ENCODE measurements around the gene KAT5.
A peak's percentile ranks its signal among the peaks of the same experiment; 100 is the strongest.
"Not testable (repeated sequence)": the region's sequence is repeated elsewhere in the genome, so short reads cannot be mapped to it uniquely, and the experiment has no call there.

Gene KAT5

DNA sequence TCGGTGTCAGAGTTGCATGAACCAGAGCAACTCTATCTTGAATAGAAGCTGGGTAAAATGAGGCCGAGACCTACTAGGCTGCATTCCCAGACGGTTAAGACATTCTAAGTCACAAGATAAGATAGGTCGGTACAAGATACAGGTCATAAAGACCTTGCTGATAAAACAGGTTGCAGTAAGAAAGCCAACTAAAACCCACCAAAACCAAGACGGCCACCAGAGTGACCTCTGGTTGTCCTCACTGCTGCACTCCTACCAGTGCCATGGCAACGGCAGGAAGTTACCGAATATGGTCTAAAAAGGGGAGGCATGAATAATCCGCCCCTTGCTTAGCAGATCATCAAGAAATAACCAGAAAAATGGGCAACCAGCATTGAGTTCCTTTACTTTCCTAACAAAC, 2.4 kb upstream of the KAT5 start:
- DNase-seq (ENCODE audit: low read depth in 2 of 2), result no peak

DNA sequence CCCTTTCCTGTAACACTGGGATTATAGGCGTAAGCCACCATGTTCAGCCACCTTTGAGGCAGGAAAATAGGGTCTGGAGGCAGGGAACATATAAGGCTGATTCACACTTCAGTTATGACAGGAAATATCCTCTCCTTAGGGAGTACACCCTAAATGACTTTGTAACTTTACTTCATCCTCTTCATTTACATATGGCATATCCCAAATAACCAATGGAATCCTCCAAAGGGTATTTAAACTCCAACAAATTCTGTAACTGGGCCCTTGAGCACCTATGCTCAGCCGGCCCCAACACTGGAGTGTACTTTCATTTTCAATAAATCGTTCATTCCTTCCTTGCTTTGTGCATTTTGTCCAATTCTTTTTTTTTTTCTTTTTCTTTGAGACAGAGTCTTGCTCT, 1.6 kb upstream of the KAT5 start:
- no peak for DNase-seq (ENCODE audit: low read depth in 2 of 2)

DNA sequence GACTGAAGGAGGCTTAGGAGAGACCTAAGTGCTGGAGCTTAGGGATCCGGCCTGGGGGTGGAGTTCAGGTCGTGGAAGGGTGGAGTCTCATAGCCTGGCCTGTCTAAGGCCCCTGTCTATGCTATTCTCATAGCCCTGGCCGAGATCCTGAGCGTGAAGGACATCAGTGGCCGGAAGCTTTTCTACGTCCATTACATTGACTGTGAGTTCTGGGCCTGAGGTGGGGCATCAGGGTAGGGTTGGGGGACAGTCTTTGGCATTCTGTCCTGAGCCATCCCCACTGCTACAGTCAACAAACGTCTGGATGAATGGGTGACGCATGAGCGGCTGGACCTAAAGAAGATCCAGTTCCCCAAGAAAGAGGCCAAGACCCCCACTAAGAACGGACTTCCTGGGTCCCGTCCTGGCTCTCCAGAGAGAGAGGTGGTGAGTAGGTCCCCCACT, 603 bp downstream of the KAT5 start:
- DNase-seq (ENCODE audit: low read depth in 2 of 2), result no peak

GRCh38 chr11:65713212-65713969, 1.3 kb downstream of the KAT5 start:
- DNase-seq (ENCODE audit: low read depth in 2 of 2), result no peak

GRCh38 chr11:65714433-65714832, 2.4 kb downstream of the KAT5 start:
- DNase-seq (ENCODE audit: low read depth in 2 of 2), result no peak

DNA sequence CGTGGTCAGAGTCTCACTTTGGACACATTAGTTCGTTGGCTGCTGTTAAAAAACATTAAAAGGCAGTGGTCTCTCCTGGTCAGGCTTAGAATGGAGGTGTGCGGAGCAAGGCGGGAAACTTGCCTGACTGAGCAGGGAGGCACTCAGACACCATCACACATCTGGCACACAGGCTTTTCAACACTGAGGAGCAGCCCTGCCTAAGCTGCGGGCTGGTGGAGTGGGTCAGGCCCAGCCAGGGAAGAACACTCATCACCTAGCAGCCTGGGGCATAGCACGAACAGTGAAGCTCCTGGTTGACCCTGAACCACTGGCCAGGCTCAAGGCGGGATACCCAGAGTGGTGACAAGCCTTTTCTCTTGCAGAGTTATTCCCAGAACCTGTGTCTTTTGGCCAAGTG, 4.2 kb downstream of the KAT5 start:
- no peak for DNase-seq (ENCODE audit: low read depth in 2 of 2)

DNA sequence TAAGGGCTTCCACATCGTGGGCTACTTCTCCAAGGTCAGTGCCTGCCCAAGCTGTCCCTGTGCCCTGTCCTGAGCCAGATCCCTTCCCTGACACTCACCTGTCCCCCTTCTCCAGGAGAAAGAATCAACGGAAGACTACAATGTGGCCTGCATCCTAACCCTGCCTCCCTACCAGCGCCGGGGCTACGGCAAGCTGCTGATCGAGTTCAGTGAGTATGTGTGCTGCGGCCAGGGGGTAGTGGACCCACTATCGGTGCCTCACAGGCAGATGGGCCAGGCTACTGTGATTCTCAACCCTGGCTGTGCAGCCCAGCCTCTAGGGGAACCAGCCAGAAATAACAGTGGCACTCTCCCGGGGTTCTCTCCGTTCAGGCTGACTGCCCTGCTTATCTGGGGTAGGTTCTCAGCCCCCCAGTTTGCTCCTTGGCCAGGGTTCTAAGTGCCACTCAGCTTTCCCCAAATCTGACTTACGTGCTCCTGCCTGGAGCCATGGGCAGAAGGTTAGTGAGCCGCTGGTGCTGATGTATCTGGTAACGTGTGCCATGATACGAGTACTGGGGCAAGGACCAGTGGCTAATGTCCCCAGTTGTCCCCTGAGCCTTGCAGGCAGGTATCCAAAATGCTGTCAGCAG, 4.8 kb downstream of the KAT5 start:
- DNase-seq (ENCODE audit: low read depth in 2 of 2), result no peak

GRCh38 chr11:65717906-65718305, 5.9 kb downstream of the KAT5 start:
- no peak for DNase-seq (ENCODE audit: low read depth in 2 of 2)

GRCh38 chr11:65718531-65718930, 6.5 kb downstream of the KAT5 start:
- no peak for DNase-seq (ENCODE audit: low read depth in 2 of 2)

DNA sequence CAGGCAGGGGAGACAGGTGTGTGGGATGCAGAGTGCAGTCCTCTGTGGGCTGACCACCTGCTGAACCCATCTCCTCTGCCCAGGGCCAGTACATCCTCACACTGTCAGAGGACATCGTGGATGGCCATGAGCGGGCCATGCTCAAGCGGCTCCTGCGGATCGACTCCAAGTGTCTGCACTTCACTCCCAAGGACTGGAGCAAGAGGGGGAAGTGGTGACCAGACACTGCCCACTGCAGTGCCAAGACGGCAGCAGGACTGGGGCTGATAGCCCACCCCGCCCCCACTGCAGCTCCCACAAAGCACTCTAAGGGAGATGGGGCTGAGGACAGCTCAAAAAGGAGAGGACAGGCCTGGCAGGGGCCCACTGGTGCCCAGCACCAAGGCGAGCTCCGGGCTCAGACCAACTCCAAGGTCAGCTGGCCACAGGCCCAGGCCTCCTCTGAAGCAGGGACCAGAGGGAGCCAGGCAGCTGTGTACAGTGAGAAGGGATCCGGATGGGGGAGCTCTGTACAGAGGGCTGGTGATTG, 7.0 kb downstream of the KAT5 start:
- no peak for DNase-seq (ENCODE audit: low read depth in 2 of 2)

GRCh38 chr11:65719871-65720210, 7.8 kb downstream of the KAT5 start:
- DNase-seq (ENCODE audit: low read depth in 2 of 2), result no peak

GRCh38 chr11:65720211-65720934, 8.3 kb downstream of the KAT5 start, which contains the start of gene RNASEH2C:
TSS of gene RNASEH2C (minus strand) at chr11:65720798. CDS start at chr11:65720758, 40 bp downstream.
- DNase-seq (ENCODE audit: low read depth in 2 of 2), result peak; percentile 42 to 50

DNA sequence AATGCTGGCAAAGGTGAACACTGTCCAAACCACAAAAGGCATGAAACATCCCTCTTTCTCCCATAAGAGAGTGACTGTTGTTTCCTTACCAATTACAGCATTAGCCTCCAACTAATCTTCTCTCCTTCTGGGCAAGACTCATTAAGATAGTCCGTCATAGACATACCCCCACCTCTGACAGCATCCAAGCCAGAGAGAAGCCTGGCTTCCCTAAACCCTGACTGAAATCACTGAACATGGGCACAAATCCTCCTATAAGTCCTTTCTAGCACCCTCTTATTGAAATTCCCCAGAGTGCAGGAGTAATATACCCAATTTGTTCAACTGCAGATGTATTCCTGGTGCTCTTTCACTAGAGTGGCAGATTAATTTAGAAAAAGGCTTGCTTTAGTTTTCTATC, 10.2 kb downstream of the KAT5 start:
- DNase-seq (ENCODE audit: low read depth in 2 of 2), result no peak

DNA sequence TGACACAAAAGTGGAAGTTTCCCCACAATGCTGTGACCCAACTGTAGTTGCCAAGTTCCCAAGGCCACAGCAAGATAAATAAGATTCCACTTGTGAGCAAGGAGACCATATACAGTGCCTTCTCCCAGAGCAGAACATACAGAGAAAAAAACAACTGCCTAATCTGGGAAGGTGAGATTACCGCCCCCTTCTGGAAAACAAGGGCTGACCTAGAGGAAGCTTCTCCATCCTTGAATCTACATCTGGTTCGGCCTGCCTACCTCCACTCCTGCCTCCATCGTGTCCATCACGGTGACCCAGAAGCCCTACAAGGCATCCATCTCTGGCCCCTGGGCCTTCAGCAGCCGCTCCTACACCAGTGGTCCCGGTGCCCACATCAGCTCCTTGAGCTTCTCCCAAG, 14.6 kb downstream of the KAT5 start:
- no peak for DNase-seq (ENCODE audit: low read depth in 2 of 2)

- no peak for DNase-seq (ENCODE audit: low read depth in 2 of 2)
Measured at GRCh38 chr11:65727865-65728264, 15.8 kb downstream of the KAT5 start.

- DNase-seq (ENCODE audit: low read depth in 2 of 2), result no peak
Measured at GRCh38 chr11:65730461-65730860, 18.4 kb downstream of the KAT5 start.

- DNase-seq (ENCODE audit: low read depth in 2 of 2), result not testable (repeated sequence)
Measured at GRCh38 chr11:65735111-65735510, 23.1 kb downstream of the KAT5 start.

DNA sequence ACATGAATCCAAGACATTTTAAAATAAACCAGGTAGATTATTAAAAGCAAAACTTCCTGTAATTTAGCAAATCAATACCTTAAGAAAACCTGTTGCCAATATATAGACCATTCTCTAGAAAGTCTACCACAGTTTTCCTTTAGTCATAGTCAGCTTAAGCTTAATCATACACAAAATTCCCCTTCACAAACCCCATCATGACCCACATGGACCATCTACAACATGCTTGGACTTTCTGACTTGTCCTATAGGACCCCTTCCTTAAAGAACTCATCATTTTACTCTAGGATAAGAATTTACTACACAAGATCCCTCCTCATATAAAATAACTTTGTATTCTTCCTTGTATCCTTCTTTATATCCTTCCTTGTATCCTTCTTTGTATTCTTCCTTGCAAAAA, 24.8 kb downstream of the KAT5 start:
- DNase-seq (ENCODE audit: low read depth in 2 of 2), result no peak

DNA sequence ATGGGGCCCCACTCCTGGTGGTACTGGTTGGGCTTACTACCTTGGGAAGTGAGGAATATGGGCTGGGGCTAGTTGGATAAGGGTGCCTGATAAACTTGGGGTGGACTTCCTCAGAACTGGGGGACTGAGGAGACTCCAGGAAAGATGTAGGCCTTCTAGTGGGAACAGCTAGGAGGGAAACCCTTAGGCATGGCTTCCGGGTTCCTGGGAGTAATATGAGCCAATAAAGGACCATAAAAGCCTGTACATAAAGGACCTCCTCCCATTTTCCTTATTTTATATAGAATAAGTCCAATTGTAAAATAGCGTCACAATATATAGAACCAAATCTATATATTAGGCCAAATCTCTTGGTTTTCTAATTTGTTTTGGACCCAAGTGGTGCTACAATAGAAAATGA, 27.0 kb downstream of the KAT5 start:
- DNase-seq (ENCODE audit: low read depth in 2 of 2), result no peak

GRCh38 chr11:65741185-65741584, 29.1 kb downstream of the KAT5 start:
- no peak for DNase-seq (ENCODE audit: low read depth in 2 of 2)

DNA sequence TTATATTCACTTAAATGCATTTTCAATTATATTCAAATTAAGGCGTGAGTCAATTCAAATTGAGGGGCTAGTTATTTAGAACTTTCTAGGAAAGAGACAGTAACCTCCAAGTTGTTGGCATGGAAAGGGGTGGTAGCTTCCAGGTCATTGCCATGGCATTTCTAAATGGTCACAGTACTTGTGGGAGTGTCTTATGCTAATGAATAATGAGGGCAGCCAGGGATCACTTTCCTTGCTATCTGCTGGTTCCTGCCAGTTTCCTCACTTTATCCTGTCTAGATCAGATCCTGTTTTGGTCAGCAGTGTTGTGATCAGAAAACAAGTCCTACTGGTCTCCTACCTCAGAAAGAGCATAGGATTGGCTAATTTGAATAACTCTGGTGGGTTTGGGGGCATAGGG, 30.3 kb downstream of the KAT5 start:
- DNase-seq (ENCODE audit: low read depth in 2 of 2), result no peak

- no peak for DNase-seq (ENCODE audit: low read depth in 2 of 2)
Measured at GRCh38 chr11:65743681-65744025, 31.6 kb downstream of the KAT5 start.

All from stimulated activated CD8-positive, alpha-beta memory T cell treated with anti-CD3 and anti-CD28 coated beads, Interleukin-7, amount 100 ng/mL, for 1 hour (primary cell).